Transverse colon (tissue), 3 donors: ENCODE measurements around the gene EYA4.
"Not testable (repeated sequence)": the region's sequence is repeated elsewhere in the genome, so short reads cannot be mapped to it uniquely, and the experiment has no call there.

Experiments used
- POLR2A ChIP-seq: fragments of 450-650 bp; IDR thresholded peaks from one replicate; pipeline ENCODE4 v1.6.1; 2016; ENCODE audit warnings: antibody characterized with exemption, mild to moderate bottlenecking, moderate library complexity
- TF ChIP-seq, protein P1 (sequence below), 5 experiments: fragments of 200-600 bp in 3 of 5; fragments of 450-650 bp in 2 of 5; sonication (generic) in 3 of 5; IDR thresholded peaks; 1 replicate in 2 of 5; 2 replicates in 3 of 5; pipeline ENCODE4 v1.5.1; 2016 to 2017; ENCODE audit warnings: antibody characterized with exemption in 5 of 5, inconsistent platforms in 3 of 5, mild to moderate bottlenecking in 2 of 5, moderate library complexity in 1 of 5

GRCh38 chr6:133554121-133554520 is 313.0 kb downstream of the EYA4 start:
- TF ChIP-seq, protein P1, sequence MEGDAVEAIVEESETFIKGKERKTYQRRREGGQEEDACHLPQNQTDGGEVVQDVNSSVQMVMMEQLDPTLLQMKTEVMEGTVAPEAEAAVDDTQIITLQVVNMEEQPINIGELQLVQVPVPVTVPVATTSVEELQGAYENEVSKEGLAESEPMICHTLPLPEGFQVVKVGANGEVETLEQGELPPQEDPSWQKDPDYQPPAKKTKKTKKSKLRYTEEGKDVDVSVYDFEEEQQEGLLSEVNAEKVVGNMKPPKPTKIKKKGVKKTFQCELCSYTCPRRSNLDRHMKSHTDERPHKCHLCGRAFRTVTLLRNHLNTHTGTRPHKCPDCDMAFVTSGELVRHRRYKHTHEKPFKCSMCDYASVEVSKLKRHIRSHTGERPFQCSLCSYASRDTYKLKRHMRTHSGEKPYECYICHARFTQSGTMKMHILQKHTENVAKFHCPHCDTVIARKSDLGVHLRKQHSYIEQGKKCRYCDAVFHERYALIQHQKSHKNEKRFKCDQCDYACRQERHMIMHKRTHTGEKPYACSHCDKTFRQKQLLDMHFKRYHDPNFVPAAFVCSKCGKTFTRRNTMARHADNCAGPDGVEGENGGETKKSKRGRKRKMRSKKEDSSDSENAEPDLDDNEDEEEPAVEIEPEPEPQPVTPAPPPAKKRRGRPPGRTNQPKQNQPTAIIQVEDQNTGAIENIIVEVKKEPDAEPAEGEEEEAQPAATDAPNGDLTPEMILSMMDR (IDR thresholded peaks at IDR 0.05): not testable (repeated sequence)
- TF ChIP-seq POLR2A: not testable (repeated sequence)
